PC-3 (cell line): ENCODE measurements around the gene DNAJC8.

Experiments
- EZH2 ChIP-seq: fragments of 300-600 bp; sonication (generic); IDR thresholded peaks from one replicate; pipeline ENCODE4 v1.6.1; 2017; ENCODE audit warnings: antibody characterized with exemption, mild to moderate bottlenecking, low read length; ENCODE audit not compliant: unreplicated experiment
- TF ChIP-seq, protein P1 (sequence below): fragments of 300-600 bp; sonication (generic); conservative IDR thresholded peaks from 2 replicates; pipeline ENCODE4 v1.5.1; 2017; ENCODE audit warnings: antibody characterized with exemption, low read depth, mild to moderate bottlenecking, low read length

DNA sequence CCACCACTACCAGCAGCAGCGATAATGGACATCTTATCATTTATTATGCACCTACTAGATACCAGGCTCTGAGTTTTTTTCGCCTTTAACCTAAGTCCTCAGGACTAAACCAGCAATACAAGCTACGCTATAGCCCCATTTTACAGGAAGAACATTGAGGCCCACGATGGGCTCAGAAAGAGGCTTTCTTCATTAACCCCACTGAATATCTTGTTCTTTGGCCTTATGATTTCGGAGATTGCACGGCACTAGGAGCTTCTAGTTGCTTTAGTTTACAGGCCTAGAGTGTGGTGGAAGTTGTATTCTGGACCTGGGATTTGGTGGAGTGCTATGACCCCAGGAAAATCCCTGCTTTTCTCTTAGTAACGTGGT, 28.0 kb upstream of the DNAJC8 start:
- TF ChIP-seq, protein P1, sequence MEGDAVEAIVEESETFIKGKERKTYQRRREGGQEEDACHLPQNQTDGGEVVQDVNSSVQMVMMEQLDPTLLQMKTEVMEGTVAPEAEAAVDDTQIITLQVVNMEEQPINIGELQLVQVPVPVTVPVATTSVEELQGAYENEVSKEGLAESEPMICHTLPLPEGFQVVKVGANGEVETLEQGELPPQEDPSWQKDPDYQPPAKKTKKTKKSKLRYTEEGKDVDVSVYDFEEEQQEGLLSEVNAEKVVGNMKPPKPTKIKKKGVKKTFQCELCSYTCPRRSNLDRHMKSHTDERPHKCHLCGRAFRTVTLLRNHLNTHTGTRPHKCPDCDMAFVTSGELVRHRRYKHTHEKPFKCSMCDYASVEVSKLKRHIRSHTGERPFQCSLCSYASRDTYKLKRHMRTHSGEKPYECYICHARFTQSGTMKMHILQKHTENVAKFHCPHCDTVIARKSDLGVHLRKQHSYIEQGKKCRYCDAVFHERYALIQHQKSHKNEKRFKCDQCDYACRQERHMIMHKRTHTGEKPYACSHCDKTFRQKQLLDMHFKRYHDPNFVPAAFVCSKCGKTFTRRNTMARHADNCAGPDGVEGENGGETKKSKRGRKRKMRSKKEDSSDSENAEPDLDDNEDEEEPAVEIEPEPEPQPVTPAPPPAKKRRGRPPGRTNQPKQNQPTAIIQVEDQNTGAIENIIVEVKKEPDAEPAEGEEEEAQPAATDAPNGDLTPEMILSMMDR = no peak
- no peak for TF ChIP-seq EZH2
